NCI-H748 treated with DMSO at 0.1 percent for 48 hours (cell line): ENCODE results near the gene NEU4.

Source experiments
- DNase-seq: peaks from one replicate; lab custom pipeline; 2025; lab: John Stamatoyannopoulos, UW

Gene NEU4

DNA sequence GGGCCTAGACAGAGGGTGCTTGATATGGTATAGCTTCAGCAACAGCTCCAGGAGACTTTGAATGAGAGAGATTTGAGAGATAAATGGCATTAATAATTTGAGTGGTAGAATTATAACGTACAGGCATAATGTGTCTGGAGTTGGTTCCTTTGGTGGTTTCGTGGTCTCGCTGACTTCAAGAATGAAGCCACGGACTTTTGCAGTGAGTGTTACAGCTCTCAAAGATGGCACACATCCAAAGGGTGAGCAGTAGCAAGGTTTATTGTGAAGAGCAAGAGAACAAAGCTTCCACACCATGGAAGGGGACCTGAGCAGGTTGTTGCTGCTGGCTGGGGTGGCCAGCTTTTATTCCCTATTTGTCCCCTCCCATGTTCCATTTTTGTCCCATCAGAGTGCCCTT is 26.6 kb downstream of the NEU4 start:
- DNase-seq = no peak

DNA sequence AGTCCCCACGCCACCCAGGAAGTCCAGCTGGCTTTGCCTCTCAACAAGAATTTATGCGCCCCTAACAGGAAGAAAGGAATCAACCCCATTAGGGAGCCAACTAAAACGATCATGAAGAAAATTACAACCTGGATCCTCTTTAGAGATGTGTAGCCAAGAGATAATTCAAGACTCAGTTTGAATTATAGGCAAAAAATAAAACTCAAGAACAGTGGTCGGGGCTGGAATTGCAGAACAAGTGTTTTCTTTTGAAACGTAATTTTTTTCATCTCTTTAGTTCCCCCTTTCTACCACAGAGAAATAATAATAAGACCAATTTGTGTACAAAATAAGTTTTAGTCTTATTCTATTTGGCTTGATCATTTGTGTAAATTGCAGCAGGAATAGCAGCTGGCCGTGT is 27.3 kb downstream of the NEU4 start:
- no peak for DNase-seq

DNA sequence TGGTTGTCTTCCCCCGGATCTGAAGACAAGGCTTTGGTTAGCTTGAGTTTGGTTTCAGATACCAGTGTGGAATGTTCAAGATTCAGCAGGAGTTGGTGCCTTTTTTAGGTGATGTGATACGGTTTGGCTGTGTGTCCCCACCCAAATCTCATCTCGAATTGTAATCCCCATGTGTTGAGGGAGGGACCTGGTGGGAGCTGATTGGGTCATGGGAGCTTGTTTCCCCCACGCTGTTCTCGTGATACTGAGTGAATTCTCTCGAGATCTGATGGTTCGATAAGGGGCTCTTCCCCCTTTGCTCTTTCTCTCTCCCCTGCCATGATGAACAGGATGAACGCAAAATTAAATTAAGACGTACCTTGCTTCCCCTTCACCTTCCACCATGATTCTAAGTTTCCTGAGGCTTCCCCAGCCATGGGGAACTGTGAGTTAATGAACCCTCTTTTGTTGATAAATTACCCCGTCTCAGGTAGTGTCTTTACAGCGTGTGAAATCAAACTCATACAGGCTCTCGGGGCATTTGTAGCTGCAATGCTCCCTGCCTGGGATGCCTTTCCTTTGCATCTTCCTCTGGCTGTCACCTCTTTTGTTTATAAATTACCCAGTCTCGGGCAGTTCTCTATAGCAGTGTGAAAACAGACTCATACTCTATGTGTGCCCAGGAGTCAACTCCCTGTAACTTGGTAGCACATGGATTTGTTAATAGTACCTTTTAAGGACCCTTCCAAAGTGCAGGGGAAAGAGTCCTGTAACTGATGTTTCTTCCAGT is 28.4 kb downstream of the NEU4 start:
- no peak for DNase-seq

GRCh38 chr2:241841181-241842066 is 32.4 kb downstream of the NEU4 start:
- DNase-seq = no peak

DNA sequence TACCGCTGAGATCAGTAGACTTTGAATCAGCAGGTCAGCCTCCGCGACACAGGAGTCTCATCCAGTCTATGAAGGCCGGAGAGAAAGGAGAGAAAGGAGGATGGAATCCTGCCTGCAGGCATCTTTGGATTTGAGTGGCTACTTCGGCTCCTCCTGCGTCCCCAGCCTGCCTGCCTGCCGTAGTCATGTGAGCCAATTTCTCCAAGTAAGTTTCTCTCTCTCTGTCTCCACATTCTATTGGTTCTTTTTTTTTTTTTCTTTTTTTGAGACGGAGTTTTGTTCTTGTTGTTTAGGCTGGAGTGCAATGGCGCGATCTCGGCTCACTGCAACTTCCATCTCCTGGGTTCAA is 33.0 kb downstream of the NEU4 start:
- no peak for DNase-seq

DNA sequence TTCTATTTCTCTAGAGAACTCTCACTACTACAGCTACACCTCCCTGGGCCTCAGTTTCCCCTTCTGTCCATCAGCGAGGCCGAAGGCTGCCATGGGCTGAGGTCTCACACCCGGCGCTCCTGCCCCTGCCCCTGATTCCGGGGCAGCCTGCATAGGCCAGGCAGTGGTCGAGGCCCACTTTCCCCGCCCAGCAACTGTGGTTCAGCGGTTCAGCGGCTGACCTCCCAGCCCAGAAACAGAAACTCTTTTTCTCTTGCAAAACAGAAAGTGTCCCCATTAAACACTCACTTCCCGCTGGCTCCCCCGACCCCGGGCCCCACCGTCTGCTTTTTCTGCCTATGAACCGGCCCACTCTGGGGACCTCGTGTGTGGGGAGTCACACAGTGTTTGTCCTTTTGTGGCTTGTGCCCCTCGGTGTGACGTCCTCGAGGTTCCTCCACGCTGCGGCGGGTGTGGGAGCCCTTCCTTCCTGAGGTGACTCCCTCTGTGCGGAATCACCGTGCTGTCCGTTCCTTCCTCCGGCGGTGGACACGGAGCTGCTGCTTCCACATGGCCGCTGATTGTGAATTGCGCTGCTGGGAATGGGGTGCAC is 33.7 kb downstream of the NEU4 start:
- DNase-seq = no peak

GRCh38 chr2:241843321-241844065 is 34.5 kb downstream of the NEU4 start:
- no peak for DNase-seq

DNA sequence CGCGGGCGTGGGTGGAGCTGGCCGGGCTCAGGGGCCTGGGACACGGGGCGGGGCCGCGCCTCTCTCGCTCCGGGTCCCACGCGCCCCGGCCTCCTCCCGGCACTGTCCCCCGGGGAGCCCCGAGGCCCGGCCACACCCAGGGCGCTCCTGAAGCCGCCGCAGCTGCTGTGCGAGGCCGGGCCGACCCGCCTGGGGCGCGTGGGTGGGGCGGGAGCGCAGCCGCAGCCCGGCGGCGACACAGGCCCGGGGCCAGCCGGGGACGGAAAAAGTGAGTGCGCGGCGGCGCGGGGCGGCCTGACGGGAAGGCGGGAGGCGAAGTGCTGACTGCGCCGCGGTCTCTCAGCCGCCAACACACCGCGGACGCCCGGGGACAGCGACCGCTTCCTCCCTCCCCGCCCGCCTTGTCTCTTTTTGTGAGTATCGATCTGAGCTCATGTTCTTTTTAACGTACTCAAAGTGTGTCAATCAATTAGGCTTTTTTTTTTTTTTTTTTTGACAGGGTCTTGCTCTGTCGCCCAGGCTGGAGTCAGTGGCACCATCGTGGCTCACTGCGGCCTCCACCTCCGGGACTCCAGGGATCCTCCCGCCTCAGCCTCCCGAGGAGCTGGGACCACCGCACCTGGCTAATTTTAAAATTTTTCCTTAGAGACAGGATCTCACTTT is 35.2 kb downstream of the NEU4 start:
- DNase-seq = peak; percentile 17

DNA sequence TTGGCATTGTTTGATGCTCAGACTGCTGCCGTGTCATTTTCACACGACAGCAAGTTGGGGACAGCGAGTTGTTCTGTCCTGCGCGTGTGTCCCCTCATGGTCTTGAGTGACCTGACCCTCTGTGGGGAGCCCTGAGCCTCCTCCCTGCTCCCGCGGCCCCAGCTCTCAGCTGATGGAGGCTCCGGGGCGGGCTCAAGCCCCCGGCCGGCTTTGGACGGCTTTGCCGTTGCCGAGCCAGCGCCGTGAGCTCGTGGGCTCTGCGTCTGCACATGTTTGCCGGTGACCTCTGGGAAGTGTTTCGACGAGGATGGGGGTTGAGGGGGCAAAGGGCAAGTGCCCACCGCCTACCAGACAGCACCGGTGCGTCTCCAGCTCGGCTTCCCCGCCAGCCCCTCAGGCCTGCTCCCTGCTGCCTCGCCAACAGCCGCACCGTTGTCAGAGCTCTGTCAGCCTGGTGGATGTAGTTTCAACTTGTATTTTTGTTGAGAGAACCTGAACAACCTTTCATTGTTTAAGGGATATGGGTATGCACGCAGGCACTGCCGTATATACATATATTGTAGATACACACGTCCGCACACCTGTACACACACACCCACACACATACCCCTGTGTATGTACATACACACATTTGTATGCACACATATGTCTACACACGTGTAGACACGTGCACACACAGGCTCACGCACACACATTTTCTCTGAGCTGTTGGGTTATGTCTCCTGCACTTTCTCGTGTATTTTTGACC is 36.0 kb downstream of the NEU4 start:
- DNase-seq = no peak

DNA sequence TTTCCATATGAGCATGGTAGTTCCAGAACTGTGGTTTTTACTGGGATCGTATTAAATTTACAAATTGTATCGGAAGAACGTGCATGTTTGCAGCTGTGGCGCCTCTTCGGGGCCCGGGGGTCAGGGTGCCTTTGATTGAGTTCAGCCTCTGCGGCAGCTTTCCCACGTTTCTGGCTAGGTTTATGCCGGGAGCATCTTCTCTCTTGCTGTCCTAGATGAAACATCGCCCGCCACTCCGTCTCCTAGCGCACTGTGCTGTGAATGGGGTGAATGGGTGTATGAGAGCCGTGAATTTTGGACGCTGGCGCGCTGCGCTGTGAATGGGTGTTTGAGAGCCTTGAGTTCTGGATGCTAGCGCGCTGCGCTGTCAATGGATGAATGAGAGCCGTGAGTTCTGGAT is 37.4 kb downstream of the NEU4 start:
- DNase-seq = no peak

- no peak for DNase-seq
Measured at GRCh38 chr2:241848761-241849615, 40.0 kb downstream of the NEU4 start.

- DNase-seq = no peak
Measured at GRCh38 chr2:241849616-241850543, 40.9 kb downstream of the NEU4 start.

DNA sequence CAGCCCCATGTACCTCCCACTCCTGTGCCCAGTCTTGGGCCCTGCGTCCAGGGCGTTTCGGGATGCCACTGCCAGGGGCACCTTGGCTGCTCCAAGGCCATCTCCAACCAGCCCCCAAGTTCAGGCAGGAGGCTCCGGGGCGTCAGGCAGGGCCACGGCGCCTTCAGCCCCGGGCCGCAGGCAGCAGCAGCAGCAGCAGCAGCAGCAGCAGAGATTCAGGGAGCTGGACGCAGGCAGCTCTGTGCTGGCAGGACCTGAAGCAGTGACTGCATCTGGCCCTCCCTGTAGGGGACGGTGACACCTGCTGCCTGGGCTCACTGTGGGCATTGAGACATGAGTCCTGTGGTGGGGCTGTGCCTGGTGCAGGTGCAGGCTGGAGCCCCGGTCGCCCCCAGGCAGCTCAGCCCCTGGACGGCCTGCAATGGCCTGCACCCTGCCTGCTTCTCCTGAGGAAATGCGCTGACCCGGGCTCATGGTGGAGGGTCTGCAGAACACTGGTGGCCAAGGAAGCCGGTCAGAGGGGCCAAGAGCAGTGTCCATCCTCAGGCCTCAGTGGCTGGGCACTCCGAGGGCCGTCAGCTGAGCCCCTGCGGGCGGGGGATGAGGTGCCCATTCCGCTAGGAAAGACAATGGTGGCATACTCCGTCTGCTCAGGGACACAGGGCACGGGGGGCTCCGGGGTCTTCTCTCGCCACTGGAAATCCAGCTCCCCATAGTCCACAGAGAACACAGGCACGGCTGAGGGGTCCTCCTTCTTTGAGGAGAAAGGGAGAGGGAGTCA is 41.7 kb downstream of the NEU4 start:
- DNase-seq = no peak

DNA sequence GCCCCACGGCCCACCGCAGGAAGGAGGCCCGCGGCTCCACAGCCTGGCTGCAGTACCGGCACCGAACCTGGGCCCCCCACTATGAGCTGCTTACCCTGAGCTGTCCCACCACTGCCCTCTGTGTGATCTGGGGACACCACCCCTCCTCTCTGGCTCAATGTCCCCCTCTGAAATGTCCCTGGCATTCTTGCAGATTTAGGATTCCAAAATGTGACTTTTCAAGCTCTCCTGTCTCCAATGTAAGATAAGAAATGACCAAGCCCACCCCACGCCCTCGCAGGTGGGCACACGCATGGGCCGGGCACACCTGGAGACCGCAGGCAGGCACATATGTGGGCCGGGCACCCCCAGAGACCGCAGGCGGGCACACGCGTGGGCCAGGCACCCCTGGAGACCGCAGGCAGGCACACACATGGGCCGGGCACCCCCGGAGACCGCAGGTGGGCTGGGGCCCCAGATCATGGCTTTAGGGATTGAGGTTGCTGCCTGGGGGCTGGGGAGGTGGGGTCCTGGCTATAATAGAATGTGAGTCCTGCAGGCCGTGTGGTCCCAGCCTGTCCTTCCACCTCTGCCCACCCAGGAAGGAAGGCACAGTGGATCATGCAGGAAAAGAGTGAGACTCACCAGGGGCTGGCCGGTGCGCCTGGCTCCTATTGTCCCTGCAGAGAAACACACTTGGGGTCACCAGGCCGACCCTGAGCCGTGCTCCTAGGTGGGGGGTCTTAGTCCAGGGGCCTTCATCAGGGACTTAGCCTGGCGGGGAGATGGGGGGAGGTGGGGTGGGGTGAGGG is 42.5 kb downstream of the NEU4 start:
- DNase-seq = no peak

DNA sequence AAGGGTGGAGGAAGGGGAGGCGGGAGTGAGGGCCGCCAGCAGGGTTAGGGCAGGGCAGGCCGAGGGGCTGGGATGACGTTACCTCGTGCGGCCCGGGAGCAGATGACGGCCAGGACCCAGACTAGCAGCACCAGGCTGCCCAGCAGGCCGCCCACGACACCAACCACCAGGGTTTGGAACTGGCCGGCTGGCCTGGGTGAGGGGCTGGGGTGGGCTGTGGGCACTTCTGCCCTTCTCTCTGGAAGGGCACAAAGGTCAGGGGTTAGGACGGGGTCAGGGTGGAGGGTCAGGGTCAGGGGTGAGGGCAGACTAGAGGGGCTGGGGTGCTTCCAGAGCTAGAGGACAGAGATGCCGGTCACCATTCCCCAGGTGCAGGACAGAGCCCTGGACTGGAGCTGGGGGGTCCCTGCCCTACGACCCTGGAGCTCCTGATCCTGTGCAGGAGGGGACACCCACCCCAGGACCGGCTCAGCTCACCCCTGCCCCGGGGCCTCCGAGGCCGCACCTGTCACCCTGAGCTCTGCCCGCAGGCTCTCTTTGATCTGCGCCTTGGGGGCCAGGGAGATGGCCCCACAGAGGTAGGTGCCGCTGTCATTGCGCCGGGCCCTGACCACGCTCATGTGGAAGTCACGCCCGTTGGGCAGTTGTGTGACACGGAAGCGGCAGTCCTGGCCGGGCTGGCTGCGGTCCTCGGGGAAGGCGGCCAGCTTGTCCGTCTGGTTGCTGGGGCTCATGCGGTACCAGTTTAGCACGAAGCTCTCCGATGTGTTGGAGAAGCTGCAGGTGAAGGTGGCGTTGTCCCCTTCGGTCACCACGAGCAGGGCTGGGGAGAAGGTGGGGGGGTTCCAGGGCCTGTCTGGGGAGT is 43.4 kb downstream of the NEU4 start:
- no peak for DNase-seq

DNA sequence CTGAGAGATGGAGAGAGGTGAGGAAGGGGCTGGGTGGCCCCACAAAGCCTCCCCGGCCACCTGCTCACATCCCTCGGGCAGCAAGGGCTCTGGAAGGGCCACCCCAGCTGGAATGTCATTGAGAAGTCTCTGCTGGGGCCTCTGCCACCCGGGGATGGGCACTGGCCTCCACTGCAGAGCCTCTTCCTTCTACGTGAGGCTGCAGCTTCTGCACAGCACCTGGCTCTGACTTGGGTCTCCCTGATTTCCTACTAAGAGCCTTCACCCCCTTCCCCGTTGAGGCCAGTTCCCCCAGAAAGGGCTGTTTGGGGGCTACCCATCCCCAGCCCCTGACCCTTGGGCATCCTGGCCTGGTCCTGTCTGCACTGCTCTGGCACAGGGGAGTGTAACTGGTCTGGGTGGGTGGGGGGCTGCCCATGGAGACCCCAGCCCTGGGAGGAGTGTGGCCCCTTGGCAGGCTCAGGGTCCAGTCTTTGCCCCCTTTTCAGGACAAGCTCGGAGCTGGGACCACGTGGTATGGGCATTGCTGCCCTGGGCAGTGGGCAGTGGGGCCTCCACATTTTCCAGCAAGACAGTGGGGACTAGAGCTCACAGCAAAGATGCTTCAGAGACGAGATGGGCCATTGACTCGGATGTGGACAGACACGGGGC is 44.1 kb downstream of the NEU4 start:
- DNase-seq = no peak
